NB4 (cell line): Measurements from ENCODE around the gene CABLES2.

Experiments
- CTCF ChIP-seq: IDR thresholded peaks from one replicate; pipeline ENCODE4 v1.5.1; 2012; ENCODE audit warnings: low read depth, low read length
- MAX ChIP-seq: IDR thresholded peaks from 2 replicates; pipeline ENCODE4 v1.6.1; 2011; ENCODE audit warnings: low read depth, low read length
- MYC ChIP-seq: IDR thresholded peaks from 2 replicates; pipeline ENCODE4 v1.6.1; 2011; ENCODE audit warnings: low read depth, low read length
- POLR2A ChIP-seq: IDR thresholded peaks from 2 replicates; pipeline ENCODE4 v1.6.1; 2011; ENCODE audit warnings: mild to moderate bottlenecking; ENCODE audit not compliant: insufficient read length; ENCODE audit errors: extremely low read depth

- no peak for TF ChIP-seq MAX
- TF ChIP-seq POLR2A: no peak
- no peak for TF ChIP-seq CTCF
- TF ChIP-seq MYC: no peak
Observed at GRCh38 chr20:62366370-62367135, 40.5 kb downstream of the CABLES2 start.
